Right atrium auricular region (tissue), 2 donors: ENCODE results near the gene LUZP1. TPM values are rescaled to one million over a fixed set of nuclear protein-coding genes. Genes with fewer than 3 reads are reported as not detected.

Experiments
- DNase-seq: peaks from one replicate; pipeline ENCODE4 v3.0.0-alpha.2; 2019; ENCODE audit warnings: low spot score
- H3K27ac ChIP-seq, 2 donors: fragments of 200-600 bp; sonication (generic); 1 replicate in 1 of 2; 2 replicates in 1 of 2; pipeline ENCODE4 v1.5.1; 2016 to 2019
- H3K27me3 ChIP-seq, 2 donors: fragments of 200-600 bp; sonication (generic); one replicate each; pipeline versions ENCODE4 v1.5.1 to v1.6.0; 2017 to 2019
- H3K36me3 ChIP-seq: fragments of 200-600 bp; sonication (generic); one replicate; pipeline ENCODE4 v1.5.1; 2016
- H3K4me1 ChIP-seq, 2 donors: fragments of 200-600 bp; sonication (generic); one replicate each; pipeline versions ENCODE4 v1.5.1 to v1.6.0; 2017 to 2019
- H3K4me3 ChIP-seq, 2 donors: fragments of 200-600 bp; sonication (generic); 1 replicate in 1 of 2; 2 replicates in 1 of 2; pipeline ENCODE4 v1.5.1; 2017 to 2019; ENCODE audit warnings: mild to moderate bottlenecking in 1 of 2, moderate library complexity in 1 of 2
- H3K9me3 ChIP-seq, 2 donors: fragments of 200-600 bp; sonication (generic); one replicate each; pipeline ENCODE4 v1.5.1; 2019
- CTCF ChIP-seq, 2 donors: fragments of 200-600 bp; sonication (generic); IDR thresholded peaks; one replicate each; pipeline ENCODE4 v1.5.1; 2019; ENCODE audit warnings: antibody characterized with exemption in 2 of 2
- total RNA-seq, 2 donors: library from RNA; depleted of rRNA; stranded (reverse); fragments of >200 nt; gene quantifications; one replicate each; pipeline ENCODE4 v1.1.0, GENCODE V29; 2016

LUZP1 gene
- total RNA-seq, 2 donors from 2014 or later, result 28.7 to 29.3 TPM

- H3K9me3 ChIP-seq, result no peaks in the 10 kb centered on the region
- H3K4me1 ChIP-seq, result peaks cover 0 to 6% of the 10 kb centered on the region in 2 donors
- no peak for DNase-seq
- TF ChIP-seq CTCF (IDR thresholded peaks at IDR 0.05), result peak; percentile 69 to 90
- no peak overlapping the region for H3K27ac ChIP-seq
- H3K36me3 ChIP-seq, result no peaks in the 10 kb centered on the region
- H3K27me3 ChIP-seq, result no peaks in the 10 kb centered on the region
- H3K4me3 ChIP-seq, result peak overlapping the region in 1 of 2 donors; percentile 41
Observed at GRCh38 chr1:23184212-23184934, 15.7 kb upstream of the LUZP1 start.

DNA sequence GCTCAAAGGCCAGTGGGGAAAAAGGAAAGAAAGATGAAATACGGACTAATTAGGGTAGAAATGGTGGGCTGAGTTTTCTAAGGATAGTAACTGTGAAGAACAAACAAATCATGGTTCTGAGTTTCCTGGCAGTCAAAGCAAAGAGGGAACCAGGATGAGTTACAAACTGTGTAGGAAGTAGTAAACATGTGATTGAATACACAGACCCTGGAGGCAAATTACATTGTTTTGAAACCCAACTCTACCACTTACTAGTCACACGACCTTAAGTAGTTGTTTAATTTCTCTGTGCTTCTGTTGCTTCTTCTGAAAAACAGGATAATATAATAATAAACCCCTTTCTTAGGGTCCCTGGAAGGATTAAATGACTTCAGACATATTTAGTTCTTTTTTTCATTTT is 11.2 kb upstream of the LUZP1 start:
- H3K4me1 ChIP-seq, result peaks cover 0 to 28% of the 10 kb centered on the region in 2 donors
- H3K27ac ChIP-seq, result no peak overlapping the region
- H3K4me3 ChIP-seq, result no peak overlapping the region
- DNase-seq, result no peak
- H3K9me3 ChIP-seq, result no peaks in the 10 kb centered on the region
- no peaks in the 10 kb centered on the region for H3K36me3 ChIP-seq
- H3K27me3 ChIP-seq, result no peaks in the 10 kb centered on the region
- no peak for TF ChIP-seq CTCF (IDR thresholded peaks at IDR 0.05)

DNA sequence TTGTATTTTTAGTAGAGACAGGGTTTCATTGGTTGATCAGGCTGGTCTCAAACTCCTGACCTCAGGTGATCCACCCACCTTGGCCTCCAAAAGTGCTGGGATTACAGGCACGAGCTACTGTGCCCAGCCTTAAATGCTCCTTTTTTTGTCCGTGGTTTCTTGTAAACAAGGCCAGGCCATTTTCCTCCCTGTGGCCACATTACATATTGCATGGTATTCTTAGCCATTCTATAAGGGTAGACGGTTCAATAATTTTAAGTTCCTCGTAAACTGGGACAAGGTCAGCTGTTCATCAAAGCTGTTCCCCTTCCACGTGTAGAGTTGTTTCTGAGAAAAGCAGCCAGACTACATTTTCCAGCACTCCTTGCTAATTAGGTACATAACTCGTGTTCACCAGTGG is 10.3 kb upstream of the LUZP1 start:
- H3K27me3 ChIP-seq, result no peaks in the 10 kb centered on the region
- H3K4me1 ChIP-seq, result peaks cover 0 to 22% of the 10 kb centered on the region in 2 donors
- no peaks in the 10 kb centered on the region for H3K36me3 ChIP-seq
- H3K4me3 ChIP-seq, result no peak overlapping the region
- peak in 1 of 2 donors; percentile 58 for TF ChIP-seq CTCF (IDR thresholded peaks at IDR 0.05)
- no peak for DNase-seq
- peak overlapping the region; percentile 89 to 94 for H3K27ac ChIP-seq
- no peaks in the 10 kb centered on the region for H3K9me3 ChIP-seq

DNA sequence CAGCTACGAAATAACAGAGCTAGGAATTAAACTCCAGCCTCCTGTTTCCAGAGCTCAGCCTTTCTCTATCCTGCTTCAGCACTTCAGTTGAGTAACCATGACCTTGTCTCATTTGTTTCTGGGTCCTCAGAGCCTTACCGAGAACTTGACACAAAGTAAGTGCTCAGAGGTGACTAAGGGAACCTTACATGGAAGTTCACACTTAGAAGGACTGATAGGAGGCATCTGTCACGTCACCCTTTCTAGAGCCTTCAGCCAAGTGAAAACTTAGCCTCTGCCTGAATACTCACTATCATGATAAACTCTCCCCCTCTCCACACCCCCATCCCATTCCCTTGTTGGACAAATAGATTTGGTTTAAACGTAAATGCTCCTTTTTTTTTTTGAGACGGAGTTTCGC is 9.8 kb upstream of the LUZP1 start:
- no peak for DNase-seq
- H3K4me3 ChIP-seq, result peak overlapping the region; percentile 51 to 63
- TF ChIP-seq CTCF (IDR thresholded peaks at IDR 0.05), result no peak

DNA sequence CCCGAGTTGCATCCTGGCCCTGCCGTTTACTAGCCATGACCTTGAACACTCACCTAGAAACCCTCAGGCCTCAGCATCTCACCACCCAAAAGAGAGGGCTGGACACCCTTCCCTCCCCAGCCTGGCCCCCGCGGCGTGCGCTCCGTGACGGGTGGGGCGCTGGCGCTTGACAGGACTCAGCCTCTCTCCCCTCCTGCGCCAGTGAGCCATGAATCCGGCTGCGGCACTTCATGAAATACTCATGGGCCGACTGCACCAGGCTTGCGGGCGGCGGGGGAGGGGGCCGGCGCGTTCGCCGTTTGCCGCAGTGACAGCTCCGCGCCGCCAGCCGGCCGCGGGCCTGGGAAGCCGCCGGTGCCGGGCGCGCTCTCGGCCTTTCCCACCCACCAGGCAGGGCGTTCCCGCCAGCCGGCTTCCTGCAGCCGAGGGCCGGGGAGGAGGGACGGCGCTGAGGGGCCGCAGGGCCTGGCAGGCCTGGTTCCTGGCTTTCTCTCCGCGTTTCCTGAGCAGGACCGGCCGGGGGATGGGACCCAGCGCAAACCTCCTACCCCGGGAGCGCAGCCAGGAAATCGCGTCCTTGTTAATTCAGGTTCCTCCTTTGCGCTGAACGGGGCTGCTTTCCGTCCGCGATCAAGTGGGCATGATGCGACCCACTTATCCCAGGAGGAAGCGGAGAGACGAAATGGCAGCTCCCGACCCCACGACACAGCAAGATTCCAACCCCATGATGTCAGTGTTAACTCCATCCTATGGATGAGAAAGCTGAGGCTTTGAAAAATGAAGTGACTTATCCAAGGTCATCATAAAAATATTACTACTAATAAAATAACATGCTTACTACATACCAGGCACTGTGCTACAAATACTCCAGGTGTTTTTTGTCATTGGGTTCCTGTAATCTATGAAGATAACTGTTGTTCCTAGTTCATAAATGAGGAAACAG is 9.1 kb upstream of the LUZP1 start:
- Histone ChIP-seq H3K27ac (peak overlapping the region; percentile 89 to 94), H3K4me1 (peaks cover 0 to 22% of the 10 kb centered on the region in 2 donors), H3K9me3 (no peaks in the 10 kb centered on the region), H3K36me3 (no peaks in the 10 kb centered on the region), H3K27me3 (no peaks in the 10 kb centered on the region), H3K4me3 (peak overlapping the region; percentile 51 to 63)
- peak in 1 of 2 donors; percentile 44 for TF ChIP-seq CTCF (IDR thresholded peaks at IDR 0.05)
- DNase-seq, result peak; percentile 79

More for the DNA sequence above, 9.8 kb upstream of the LUZP1 start:
- Histone ChIP-seq H3K36me3 (no peaks in the 10 kb centered on the region), H3K4me1 (peaks cover 0 to 22% of the 10 kb centered on the region in 2 donors), H3K27ac (peak overlapping the region; percentile 89 to 94), H3K27me3 (no peaks in the 10 kb centered on the region), H3K9me3 (no peaks in the 10 kb centered on the region)
